ENCODE results near the gene UBL4A.

Gene UBL4A

DNA sequence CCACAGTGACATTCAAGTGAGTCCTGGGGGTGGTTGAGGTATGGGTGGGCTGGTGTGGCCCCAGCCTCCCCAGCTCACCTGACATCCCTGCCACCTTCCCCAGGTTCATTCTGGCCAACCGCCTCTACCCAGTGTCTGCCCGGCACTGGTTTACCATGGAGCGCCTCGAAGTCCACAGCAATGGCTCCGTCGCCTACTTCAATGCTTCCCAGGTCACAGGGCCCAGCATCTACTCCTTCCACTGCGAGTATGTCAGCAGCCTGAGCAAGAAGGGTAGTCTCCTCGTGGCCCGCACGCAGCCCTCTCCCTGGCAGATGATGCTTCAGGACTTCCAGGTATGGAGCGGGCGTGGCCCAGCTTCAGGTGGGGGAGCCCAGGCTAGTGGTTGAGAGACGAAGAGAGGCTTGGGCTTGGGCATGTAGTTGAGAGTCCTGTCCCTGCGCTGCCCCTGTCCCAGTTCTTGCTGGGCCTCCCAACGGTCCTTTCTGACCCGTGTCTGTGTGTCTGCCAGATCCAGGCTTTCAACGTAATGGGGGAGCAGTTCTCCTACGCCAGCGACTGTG lies 51.2 kb downstream of the UBL4A start:
- DNase-seq (ENCODE audit: extremely low read depth, low read depth) = no peak
- TF ChIP-seq, protein P1, sequence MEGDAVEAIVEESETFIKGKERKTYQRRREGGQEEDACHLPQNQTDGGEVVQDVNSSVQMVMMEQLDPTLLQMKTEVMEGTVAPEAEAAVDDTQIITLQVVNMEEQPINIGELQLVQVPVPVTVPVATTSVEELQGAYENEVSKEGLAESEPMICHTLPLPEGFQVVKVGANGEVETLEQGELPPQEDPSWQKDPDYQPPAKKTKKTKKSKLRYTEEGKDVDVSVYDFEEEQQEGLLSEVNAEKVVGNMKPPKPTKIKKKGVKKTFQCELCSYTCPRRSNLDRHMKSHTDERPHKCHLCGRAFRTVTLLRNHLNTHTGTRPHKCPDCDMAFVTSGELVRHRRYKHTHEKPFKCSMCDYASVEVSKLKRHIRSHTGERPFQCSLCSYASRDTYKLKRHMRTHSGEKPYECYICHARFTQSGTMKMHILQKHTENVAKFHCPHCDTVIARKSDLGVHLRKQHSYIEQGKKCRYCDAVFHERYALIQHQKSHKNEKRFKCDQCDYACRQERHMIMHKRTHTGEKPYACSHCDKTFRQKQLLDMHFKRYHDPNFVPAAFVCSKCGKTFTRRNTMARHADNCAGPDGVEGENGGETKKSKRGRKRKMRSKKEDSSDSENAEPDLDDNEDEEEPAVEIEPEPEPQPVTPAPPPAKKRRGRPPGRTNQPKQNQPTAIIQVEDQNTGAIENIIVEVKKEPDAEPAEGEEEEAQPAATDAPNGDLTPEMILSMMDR (IDR thresholded peaks at IDR 0.05; ENCODE audit: low read depth, low read length) = no peak

DNA sequence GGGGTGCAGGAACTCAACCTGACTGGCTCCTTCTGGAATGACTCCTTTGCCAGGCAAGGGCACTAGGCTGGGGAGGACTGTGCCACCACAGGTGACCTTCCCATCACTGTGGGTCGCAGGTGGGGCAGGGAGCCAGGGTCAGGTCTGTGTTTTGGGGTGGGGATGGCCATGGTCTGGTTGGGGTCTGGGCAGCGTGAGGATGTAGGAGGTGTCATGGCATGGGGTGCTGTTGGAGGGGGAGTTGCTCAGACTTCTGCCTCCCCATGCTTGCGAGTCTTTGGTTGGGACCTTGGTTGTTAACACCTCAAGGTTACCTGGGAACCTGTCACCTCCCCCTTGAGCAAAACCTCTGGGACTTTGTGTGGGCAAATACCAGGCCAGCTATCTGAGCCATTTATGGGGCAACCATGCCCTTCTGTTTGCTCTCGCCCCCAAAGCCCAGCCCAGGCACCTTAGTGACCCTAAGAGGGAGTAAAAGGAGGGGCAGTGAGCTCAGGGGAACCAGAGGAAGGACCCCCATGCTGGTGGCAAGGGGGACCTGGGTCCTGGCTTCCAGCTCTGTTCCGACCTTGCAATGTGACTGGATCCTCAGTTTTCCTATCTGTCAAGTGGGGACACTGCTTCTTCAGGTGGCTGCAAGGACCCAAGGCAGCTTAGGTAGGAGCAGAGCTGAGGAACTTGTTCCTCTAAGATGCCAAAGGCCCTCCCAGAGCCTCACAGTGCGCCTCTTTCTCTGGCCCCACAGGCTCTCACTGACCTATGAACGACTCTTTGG lies 51.8 kb downstream of the UBL4A start:
- TF ChIP-seq, protein P1 (IDR thresholded peaks at IDR 0.05; ENCODE audit: low read depth, low read length) = no peak
- DNase-seq (ENCODE audit: extremely low read depth, low read depth) = no peak

Data from AG09319 (cell line).